Measurements from ENCODE around the gene FZD4.
"Not testable (repeated sequence)": the region's sequence is repeated elsewhere in the genome, so short reads cannot be mapped to it uniquely, and the experiment has no call there.

The FZD4 gene

DNA sequence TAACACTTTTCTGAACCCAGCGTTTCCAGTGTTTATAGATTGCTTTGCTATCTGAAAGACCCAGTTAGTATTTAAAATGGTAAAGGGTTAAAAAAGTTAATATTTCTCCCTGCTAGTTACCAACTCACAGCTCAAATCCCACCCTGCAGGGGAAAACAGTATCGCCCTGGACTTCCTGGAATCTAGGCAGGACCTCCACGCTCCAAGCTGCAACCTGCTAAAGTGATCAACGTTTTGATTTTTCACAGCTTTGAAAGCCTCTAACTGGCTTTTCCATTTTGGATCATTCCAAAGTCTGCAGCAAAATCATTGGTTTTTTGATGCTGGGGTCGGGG is 4.6 kb downstream of the FZD4 start:
- H3K27ac ChIP-seq = no peak overlapping the region

GRCh38 chr11:86949995-86950660 is 5.1 kb downstream of the FZD4 start:
- no peak for TF ChIP-seq ZFX (IDR thresholded peaks at IDR 0.05)
- TF ChIP-seq, protein P1, sequence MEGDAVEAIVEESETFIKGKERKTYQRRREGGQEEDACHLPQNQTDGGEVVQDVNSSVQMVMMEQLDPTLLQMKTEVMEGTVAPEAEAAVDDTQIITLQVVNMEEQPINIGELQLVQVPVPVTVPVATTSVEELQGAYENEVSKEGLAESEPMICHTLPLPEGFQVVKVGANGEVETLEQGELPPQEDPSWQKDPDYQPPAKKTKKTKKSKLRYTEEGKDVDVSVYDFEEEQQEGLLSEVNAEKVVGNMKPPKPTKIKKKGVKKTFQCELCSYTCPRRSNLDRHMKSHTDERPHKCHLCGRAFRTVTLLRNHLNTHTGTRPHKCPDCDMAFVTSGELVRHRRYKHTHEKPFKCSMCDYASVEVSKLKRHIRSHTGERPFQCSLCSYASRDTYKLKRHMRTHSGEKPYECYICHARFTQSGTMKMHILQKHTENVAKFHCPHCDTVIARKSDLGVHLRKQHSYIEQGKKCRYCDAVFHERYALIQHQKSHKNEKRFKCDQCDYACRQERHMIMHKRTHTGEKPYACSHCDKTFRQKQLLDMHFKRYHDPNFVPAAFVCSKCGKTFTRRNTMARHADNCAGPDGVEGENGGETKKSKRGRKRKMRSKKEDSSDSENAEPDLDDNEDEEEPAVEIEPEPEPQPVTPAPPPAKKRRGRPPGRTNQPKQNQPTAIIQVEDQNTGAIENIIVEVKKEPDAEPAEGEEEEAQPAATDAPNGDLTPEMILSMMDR (conservative IDR thresholded peaks at IDR 0.05) = no peak
- no peak overlapping the region for H3K27ac ChIP-seq

More for the DNA sequence above, 4.6 kb downstream of the FZD4 start:
- no peak for TF ChIP-seq ZFX (IDR thresholded peaks at IDR 0.05)
- TF ChIP-seq, protein P1 (conservative IDR thresholded peaks at IDR 0.05) = no peak

GRCh38 chr11:86948733-86949132 is 6.5 kb downstream of the FZD4 start:
- H3K27ac ChIP-seq = no peak overlapping the region
- TF ChIP-seq, protein P1 (conservative IDR thresholded peaks at IDR 0.05) = no peak
- no peak for TF ChIP-seq ZFX (IDR thresholded peaks at IDR 0.05)

DNA sequence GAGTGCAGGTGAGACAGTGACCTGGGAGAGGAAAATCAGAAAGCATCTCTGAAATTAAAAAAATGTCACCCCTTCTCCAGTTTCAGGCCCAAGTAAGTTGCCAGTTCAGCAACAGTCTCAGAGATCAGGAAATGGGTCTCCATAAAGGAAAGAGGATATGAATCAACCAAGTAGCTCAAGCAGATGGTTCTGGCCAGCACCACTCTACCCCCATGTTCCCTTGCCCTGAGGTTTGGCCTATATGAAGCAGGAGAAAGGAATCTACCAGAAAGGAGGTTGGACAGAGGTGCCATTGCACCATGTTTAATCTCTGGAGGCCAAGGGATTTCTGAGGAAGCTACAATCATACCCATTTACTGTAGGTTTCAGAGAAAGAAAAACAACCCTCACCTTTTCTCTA is 7.7 kb downstream of the FZD4 start:
- H3K27ac ChIP-seq = no peak overlapping the region
- TF ChIP-seq ZFX (IDR thresholded peaks at IDR 0.05) = no peak
- TF ChIP-seq, protein P1 (conservative IDR thresholded peaks at IDR 0.05) = no peak

DNA sequence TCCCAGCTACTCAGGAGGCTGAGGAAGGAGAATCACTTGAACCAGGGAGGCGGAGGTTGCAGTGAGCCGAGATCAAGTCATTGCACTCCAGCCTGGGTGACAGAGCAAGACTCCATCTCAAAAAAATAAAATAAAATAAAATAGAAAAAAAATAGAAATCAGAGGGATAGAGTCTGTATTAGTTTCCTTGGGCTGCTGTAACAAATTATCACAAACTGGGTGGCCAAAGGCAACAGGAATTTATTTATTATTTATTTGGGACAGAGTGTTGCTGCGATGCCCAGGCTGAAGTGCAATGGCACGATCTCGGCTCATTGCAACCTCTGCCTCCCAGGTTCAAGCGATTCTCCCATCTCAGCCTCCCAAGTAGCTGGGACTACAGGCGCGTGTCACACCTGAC is 11.7 kb downstream of the FZD4 start:
- not testable (repeated sequence) for H3K27ac ChIP-seq

GRCh38 chr11:86941871-86942599 is 13.2 kb downstream of the FZD4 start:
- no peak for TF ChIP-seq ZFX (IDR thresholded peaks at IDR 0.05)
- TF ChIP-seq, protein P1 (conservative IDR thresholded peaks at IDR 0.05) = no peak
- peak overlapping the region; percentile 47; the same call in 1 of the 2 replicates for H3K27ac ChIP-seq

GRCh38 chr11:86941077-86941870 is 13.9 kb downstream of the FZD4 start:
- peak overlapping the region; percentile 47; the same call in 1 of the 2 replicates for H3K27ac ChIP-seq
- TF ChIP-seq ZFX (IDR thresholded peaks at IDR 0.05) = no peak
- TF ChIP-seq, protein P1 (conservative IDR thresholded peaks at IDR 0.05) = no peak
